ENCODE data around the gene APBB2. TPM values are rescaled to one million over a fixed set of nuclear protein-coding genes. Genes with fewer than 3 reads are reported as not detected.

Gene APBB2
- total RNA-seq, 2 donors from 2014 or later, result 37.3 to 75.3 TPM

- Histone ChIP-seq H3K4me1 (peaks cover 0 to 21% of the 10 kb centered on the region in 2 donors), H3K4me3 (no peak overlapping the region), H3K36me3 (no peaks in the 10 kb centered on the region), H3K9me3 (no peaks in the 10 kb centered on the region), H3K27me3 (no peaks in the 10 kb centered on the region), H3K27ac (no peak overlapping the region)
- no peak for DNase-seq (ENCODE audit: low spot score)
- TF ChIP-seq, protein P1, sequence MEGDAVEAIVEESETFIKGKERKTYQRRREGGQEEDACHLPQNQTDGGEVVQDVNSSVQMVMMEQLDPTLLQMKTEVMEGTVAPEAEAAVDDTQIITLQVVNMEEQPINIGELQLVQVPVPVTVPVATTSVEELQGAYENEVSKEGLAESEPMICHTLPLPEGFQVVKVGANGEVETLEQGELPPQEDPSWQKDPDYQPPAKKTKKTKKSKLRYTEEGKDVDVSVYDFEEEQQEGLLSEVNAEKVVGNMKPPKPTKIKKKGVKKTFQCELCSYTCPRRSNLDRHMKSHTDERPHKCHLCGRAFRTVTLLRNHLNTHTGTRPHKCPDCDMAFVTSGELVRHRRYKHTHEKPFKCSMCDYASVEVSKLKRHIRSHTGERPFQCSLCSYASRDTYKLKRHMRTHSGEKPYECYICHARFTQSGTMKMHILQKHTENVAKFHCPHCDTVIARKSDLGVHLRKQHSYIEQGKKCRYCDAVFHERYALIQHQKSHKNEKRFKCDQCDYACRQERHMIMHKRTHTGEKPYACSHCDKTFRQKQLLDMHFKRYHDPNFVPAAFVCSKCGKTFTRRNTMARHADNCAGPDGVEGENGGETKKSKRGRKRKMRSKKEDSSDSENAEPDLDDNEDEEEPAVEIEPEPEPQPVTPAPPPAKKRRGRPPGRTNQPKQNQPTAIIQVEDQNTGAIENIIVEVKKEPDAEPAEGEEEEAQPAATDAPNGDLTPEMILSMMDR (IDR thresholded peaks at IDR 0.05), result no peak
These were observed 363.8 kb downstream of the APBB2 start for GRCh38 chr4:40850496-40850895.

DNA sequence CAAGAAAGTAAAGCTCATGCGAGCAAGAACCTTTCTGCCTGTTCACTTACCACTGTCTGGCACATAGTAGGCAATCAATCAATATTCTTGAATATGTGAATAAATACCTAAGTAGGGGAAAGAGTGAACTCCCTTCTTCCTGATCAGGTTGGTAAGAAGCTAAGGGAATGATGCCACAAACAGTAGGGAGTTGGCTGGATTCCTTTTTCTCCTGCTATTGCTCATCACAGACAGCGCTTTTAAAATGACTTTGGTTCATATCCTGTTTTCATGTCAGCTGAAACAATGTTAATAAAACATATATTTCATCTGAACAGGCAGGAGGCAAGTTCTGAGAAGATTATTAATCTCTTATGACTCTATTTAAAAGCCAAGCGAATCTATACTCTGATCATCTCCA, 365.4 kb downstream of the APBB2 start:
- H3K27me3 ChIP-seq, result no peaks in the 10 kb centered on the region
- DNase-seq (ENCODE audit: low spot score), result no peak
- TF ChIP-seq, protein P1 (IDR thresholded peaks at IDR 0.05), result no peak
- no peaks in the 10 kb centered on the region for H3K9me3 ChIP-seq
- no peak overlapping the region for H3K4me3 ChIP-seq
- no peaks in the 10 kb centered on the region for H3K36me3 ChIP-seq
- H3K4me1 ChIP-seq, result peaks cover 0 to 35% of the 10 kb centered on the region in 2 donors
- no peak overlapping the region for H3K27ac ChIP-seq

DNA sequence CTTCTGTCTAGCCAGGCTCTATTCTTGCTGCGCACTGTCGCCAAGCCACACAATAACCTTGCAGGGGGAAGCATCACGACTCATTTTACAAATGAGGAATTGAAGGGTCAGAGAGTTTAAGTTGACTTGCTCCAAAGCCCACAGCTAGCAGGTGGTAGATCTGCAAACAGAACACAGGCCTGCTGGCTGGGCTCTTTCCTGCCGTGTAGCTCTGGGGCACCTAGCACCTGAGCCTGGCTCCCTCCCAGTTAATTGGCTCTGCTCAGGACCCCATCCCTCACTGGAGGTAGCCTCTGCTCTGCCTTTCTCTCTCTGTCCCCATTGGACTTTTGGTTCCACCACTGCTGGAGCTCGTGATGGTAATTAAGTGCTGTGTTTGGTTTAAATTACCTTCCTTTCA, 366.1 kb downstream of the APBB2 start:
- H3K4me1 ChIP-seq, result peaks cover 0 to 40% of the 10 kb centered on the region in 2 donors
- no peaks in the 10 kb centered on the region for H3K36me3 ChIP-seq
- no peak for DNase-seq (ENCODE audit: low spot score)
- H3K27ac ChIP-seq, result no peak overlapping the region
- TF ChIP-seq, protein P1 (IDR thresholded peaks at IDR 0.05), result no peak
- no peak overlapping the region for H3K4me3 ChIP-seq
- H3K9me3 ChIP-seq, result no peaks in the 10 kb centered on the region
- H3K27me3 ChIP-seq, result no peaks in the 10 kb centered on the region

DNA sequence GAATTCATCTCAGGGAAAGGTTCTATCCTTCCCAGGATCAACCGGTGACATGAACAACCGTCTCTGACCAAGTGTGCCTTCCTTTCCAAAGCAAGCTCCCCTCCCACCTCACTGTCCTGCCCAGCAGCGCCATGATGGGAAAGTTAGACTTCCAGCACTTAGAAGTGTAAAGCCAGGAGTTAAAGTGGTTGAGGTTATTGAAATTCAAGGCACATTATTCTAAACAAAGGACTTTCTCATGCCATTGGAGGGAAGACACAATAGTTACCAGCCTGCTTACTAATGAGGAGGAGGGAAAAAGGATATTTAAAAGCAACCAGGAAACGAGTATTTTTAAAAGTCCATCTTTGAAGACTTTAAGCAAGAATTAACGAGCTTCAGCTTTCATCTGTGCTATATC, 367.8 kb downstream of the APBB2 start:
- Histone ChIP-seq H3K27me3 (no peaks in the 10 kb centered on the region), H3K9me3 (no peaks in the 10 kb centered on the region), H3K27ac (no peak overlapping the region), H3K4me1 (peaks cover 0 to 46% of the 10 kb centered on the region in 2 donors), H3K36me3 (no peaks in the 10 kb centered on the region), H3K4me3 (no peak overlapping the region)
- DNase-seq (ENCODE audit: low spot score), result no peak
- TF ChIP-seq, protein P1 (IDR thresholded peaks at IDR 0.05), result no peak

- no peak overlapping the region for H3K4me3 ChIP-seq
- TF ChIP-seq, protein P1 (IDR thresholded peaks at IDR 0.05), result no peak
- H3K27me3 ChIP-seq, result no peaks in the 10 kb centered on the region
- no peak for DNase-seq (ENCODE audit: low spot score)
- peak overlapping the region in 1 of 2 donors; percentile 89 for H3K27ac ChIP-seq
- H3K4me1 ChIP-seq, result peaks cover 0 to 46% of the 10 kb centered on the region in 2 donors
- H3K36me3 ChIP-seq, result no peaks in the 10 kb centered on the region
- no peaks in the 10 kb centered on the region for H3K9me3 ChIP-seq
These were observed 369.0 kb downstream of the APBB2 start for GRCh38 chr4:40845154-40845835.

DNA sequence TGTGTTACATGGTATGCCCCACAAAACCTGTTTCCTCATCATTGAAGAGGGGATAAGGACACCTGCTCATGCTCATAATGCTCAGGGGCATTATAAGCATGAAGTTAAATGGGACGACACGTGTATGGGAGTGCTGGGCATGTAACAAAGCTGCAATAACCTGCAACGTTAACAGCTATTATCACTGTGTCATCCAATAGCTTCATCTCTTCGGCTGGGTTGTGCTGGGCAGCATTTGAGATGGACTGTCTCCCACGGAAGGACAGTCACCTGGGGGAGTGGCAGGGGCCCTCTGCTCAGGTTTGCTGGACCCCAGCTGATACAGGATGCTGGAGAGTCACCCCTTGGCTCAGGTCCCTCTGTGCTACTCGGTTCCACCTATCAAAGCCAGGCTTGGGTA, 370.1 kb downstream of the APBB2 start:
- TF ChIP-seq, protein P1 (IDR thresholded peaks at IDR 0.05), result no peak
- Histone ChIP-seq H3K4me1 (peaks cover 0 to 44% of the 10 kb centered on the region in 2 donors), H3K27ac (peak overlapping the region; percentile 80 to 89), H3K4me3 (no peak overlapping the region), H3K27me3 (no peaks in the 10 kb centered on the region), H3K36me3 (no peaks in the 10 kb centered on the region), H3K9me3 (no peaks in the 10 kb centered on the region)
- no peak for DNase-seq (ENCODE audit: low spot score)

Measured in right atrium auricular region (tissue), 2 donors.